GM03348 (cell line): ENCODE data around the gene NDUFV2.

Experiments
- DNase-seq: peaks from one replicate; pipeline ENCODE4 v3.0.0; 2012; ENCODE audit warnings: low spot score

Gene NDUFV2

GRCh38 chr18:9117980-9118841 lies 15.7 kb downstream of the NDUFV2 start:
- DNase-seq, result no peak

- DNase-seq, result no peak
Observed at GRCh38 chr18:9120796-9121195, 18.3 kb downstream of the NDUFV2 start.

GRCh38 chr18:9123520-9123919 lies 21.0 kb downstream of the NDUFV2 start:
- no peak for DNase-seq

GRCh38 chr18:9124824-9125223 lies 22.3 kb downstream of the NDUFV2 start:
- no peak for DNase-seq

GRCh38 chr18:9126337-9126736 lies 23.8 kb downstream of the NDUFV2 start:
- no peak for DNase-seq

- no peak for DNase-seq
Observed at GRCh38 chr18:9130195-9130594, 27.7 kb downstream of the NDUFV2 start.

GRCh38 chr18:9130806-9131205 lies 28.3 kb downstream of the NDUFV2 start:
- no peak for DNase-seq

- no peak for DNase-seq
Observed at GRCh38 chr18:9132628-9133027, 30.1 kb downstream of the NDUFV2 start.

GRCh38 chr18:9133225-9133624 lies 30.7 kb downstream of the NDUFV2 start:
- DNase-seq, result no peak

- no peak for DNase-seq
Observed at GRCh38 chr18:9135081-9135911, 32.8 kb downstream of the NDUFV2 start.

- DNase-seq, result no peak
Observed at GRCh38 chr18:9135912-9136314, 33.4 kb downstream of the NDUFV2 start.

GRCh38 chr18:9136315-9137155 lies 34.0 kb downstream of the NDUFV2 start, which contains the start of gene ANKRD12:
ANKRD12 (plus strand) TSS chr18:9136781; CDS start chr18:9182433, 45,652 bp downstream.
- peak; percentile 98 for DNase-seq

- DNase-seq, result peak; percentile 90
Observed at GRCh38 chr18:9137168-9138066, 34.9 kb downstream of the NDUFV2 start.

- no peak for DNase-seq
Observed at GRCh38 chr18:9139400-9140039, 37.0 kb downstream of the NDUFV2 start.

- DNase-seq, result no peak
Observed at GRCh38 chr18:9140381-9140780, 37.9 kb downstream of the NDUFV2 start.

- DNase-seq, result no peak
Observed at GRCh38 chr18:9140984-9141383, 38.5 kb downstream of the NDUFV2 start.

GRCh38 chr18:9146224-9146623 lies 43.7 kb downstream of the NDUFV2 start:
- DNase-seq, result no peak

- peak; percentile 66 for DNase-seq
Observed at GRCh38 chr18:9147440-9148202, 45.1 kb downstream of the NDUFV2 start.

- DNase-seq, result no peak
Observed at GRCh38 chr18:9148203-9148552, 45.7 kb downstream of the NDUFV2 start.

- DNase-seq, result no peak
Observed at GRCh38 chr18:9150121-9150520, 47.6 kb downstream of the NDUFV2 start.
